ENCODE data around the gene MAG. TPM values are rescaled to one million over a fixed set of nuclear protein-coding genes. Genes with fewer than 3 reads are reported as not detected.

Gene MAG
- not detected in 2 replicates for total RNA-seq (2014; rRNA removed; shearing (Covaris generic))
- 0.13 TPM in 1 of 2 replicates, not detected in the other for polyA plus RNA-seq (2015; cell fraction: cytosol; rRNA removed)
- not detected in 2 replicates for polyA plus RNA-seq (2015; cell fraction: nucleus; rRNA removed)

DNA sequence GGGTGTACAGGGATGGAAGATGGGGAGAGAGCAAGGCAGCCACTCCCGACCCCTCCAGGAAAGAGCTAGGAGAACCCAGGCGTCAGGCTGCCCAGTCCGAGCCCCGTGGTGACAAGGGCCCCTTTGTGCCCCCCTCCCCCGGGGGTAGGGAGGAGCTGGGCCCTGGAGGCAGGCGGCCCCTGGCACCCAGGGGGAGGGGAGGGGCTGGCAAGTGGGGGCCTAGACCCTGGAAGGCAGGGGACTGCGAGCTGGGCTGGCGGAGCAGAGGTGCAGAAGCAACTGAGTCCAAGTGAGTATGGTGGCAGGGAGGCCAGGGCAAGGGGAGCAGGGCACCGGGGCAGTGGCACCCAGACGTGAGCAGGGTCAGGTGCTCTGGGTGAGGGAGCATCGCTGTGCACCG lies at the start of gene MAG:
MAG (plus strand) TSS at position 246 of the 400 bp plus-strand sequence. CDS start 3,248 bp downstream, outside the sequence.
- in situ Hi-C loops (cut with HindIII; ENCODE audit: low pct_unique_long_range_greater_than_20kb, low sequenced_read_pairs) = no loop called here
- DNase-seq (ENCODE audit: low read depth, low spot score) = no peak

GRCh38 chr19:35246466-35247092 lies 45.4 kb upstream of the MAG start:
- no peak for DNase-seq (ENCODE audit: low read depth, low spot score)
- in situ Hi-C loops (cut with HindIII; ENCODE audit: low pct_unique_long_range_greater_than_20kb, low sequenced_read_pairs) = no loop called here

- in situ Hi-C loops (cut with HindIII; ENCODE audit: low pct_unique_long_range_greater_than_20kb, low sequenced_read_pairs) = no loop called here
- no peak for DNase-seq (ENCODE audit: low read depth, low spot score)
These were observed 44.2 kb upstream of the MAG start for GRCh38 chr19:35247526-35248309.

- in situ Hi-C loops (cut with HindIII; ENCODE audit: low pct_unique_long_range_greater_than_20kb, low sequenced_read_pairs) = no loop called here
- no peak for DNase-seq (ENCODE audit: low read depth, low spot score)
These were observed 43.4 kb upstream of the MAG start, which contains the start of gene LSR for GRCh38 chr19:35248310-35249145. TSS of gene LSR (plus strand) at chr19:35249002. CDS start at chr19:35249023, 21 bp downstream.

- in situ Hi-C loops (cut with HindIII; ENCODE audit: low pct_unique_long_range_greater_than_20kb, low sequenced_read_pairs) = no loop called here
- no peak for DNase-seq (ENCODE audit: low read depth, low spot score)
These were observed 42.7 kb upstream of the MAG start for GRCh38 chr19:35249146-35249847.

GRCh38 chr19:35249848-35250711 lies 41.9 kb upstream of the MAG start:
- DNase-seq (ENCODE audit: low read depth, low spot score) = no peak
- in situ Hi-C loops (cut with HindIII; ENCODE audit: low pct_unique_long_range_greater_than_20kb, low sequenced_read_pairs) = no loop called here

DNA sequence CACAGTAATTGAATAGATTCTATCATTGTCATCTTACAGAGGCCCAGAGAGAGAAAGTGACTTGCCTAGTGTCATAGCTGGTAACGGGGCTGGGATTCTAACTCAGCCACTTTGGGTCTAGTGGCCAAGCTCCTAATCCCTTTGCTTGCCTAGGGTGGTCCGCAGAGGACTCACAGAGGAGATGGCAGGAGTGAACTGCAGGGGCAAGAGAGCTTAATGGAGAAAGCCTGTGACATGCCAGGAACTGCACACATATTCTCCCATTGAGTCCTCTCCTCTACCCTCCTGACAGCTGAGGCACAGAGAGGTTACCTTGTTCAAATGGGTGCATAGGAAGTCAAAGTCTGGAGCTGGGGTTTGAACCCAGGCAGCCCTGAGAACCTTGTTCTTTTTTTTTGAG lies 40.5 kb upstream of the MAG start:
- no peak for DNase-seq (ENCODE audit: low read depth, low spot score)
- in situ Hi-C loops (cut with HindIII; ENCODE audit: low pct_unique_long_range_greater_than_20kb, low sequenced_read_pairs) = no loop called here

DNA sequence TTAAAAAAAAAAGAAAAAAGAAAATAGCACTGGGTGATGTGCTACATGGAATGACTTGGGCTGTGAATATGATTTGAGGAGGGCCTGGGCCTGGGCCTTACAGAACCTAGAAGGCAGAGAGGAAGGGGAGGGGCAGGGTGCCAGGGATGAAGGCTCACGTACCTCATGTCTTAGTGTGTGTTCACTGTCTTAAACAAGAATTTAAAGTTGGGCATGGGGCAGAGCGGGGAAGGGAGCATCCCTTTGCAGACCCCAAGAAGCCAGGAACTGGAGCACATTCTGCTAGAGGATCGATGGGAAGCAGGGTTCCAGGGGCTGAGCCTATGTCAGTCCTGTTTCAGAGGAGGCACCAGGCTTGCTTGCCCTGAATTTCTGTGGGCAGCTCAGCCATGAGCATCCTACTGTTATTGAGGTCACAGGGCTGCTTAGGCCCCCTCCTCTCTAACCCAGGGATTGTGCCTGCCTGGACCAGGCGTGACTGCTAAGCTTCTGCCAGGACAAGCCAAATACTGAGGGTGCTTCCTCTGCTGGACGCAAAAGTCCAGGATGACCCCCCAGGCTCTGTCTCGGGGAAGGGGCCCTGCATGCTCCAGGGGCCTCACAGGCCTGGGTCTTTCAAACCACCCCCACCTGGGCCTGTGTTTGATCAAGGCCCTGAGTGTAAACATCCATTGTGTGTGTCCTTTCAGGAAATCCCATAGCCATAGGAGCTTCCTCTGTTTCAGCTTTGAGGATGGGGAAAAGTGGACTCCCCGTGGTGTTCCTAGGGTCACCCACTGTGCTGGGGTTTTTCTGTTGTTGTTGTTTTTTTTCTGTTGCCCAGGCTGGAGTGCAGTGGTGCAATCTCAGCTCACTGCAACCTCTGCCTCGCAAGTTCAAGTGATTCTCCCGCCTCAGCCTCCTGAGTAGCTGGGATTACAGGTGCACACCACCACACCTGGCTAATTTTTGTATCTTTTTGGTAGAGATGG lies 38.4 kb upstream of the MAG start:
- in situ Hi-C loops (cut with HindIII; ENCODE audit: low pct_unique_long_range_greater_than_20kb, low sequenced_read_pairs) = no loop called here

GRCh38 chr19:35254341-35255297 lies 37.3 kb upstream of the MAG start:
- in situ Hi-C loops (cut with HindIII; ENCODE audit: low pct_unique_long_range_greater_than_20kb, low sequenced_read_pairs) = no loop called here
- DNase-seq (ENCODE audit: low read depth, low spot score) = no peak

More for the DNA sequence above, 38.4 kb upstream of the MAG start:
- DNase-seq (ENCODE audit: low read depth, low spot score) = no peak

- no peak for DNase-seq (ENCODE audit: low read depth, low spot score)
- in situ Hi-C loops (cut with HindIII; ENCODE audit: low pct_unique_long_range_greater_than_20kb, low sequenced_read_pairs) = no loop called here
These were observed 35.4 kb upstream of the MAG start for GRCh38 chr19:35256566-35256965.

DNA sequence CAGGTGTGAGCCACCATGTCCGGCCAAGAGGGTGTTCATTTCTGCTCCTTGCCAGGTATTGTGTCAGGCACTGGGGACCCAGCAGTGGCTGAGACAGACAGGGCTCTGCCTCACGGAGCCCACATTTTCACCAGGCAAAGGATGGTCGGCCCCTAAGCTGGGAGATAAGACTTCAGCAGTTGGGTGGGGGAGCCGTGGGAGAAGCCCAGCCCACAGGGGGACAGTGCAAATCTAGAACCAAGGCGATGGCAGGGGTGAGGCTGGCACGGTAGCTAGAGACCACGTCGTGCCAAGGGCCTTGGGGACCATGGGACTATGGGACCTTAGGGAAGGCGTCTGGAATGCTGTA lies 34.9 kb upstream of the MAG start:
- in situ Hi-C loops (cut with HindIII; ENCODE audit: low pct_unique_long_range_greater_than_20kb, low sequenced_read_pairs) = no loop called here
- DNase-seq (ENCODE audit: low read depth, low spot score) = no peak

GRCh38 chr19:35260694-35261304 lies 31.2 kb upstream of the MAG start:
- in situ Hi-C loops (cut with HindIII; ENCODE audit: low pct_unique_long_range_greater_than_20kb, low sequenced_read_pairs) = no loop called here
- DNase-seq (ENCODE audit: low read depth, low spot score) = no peak

DNA sequence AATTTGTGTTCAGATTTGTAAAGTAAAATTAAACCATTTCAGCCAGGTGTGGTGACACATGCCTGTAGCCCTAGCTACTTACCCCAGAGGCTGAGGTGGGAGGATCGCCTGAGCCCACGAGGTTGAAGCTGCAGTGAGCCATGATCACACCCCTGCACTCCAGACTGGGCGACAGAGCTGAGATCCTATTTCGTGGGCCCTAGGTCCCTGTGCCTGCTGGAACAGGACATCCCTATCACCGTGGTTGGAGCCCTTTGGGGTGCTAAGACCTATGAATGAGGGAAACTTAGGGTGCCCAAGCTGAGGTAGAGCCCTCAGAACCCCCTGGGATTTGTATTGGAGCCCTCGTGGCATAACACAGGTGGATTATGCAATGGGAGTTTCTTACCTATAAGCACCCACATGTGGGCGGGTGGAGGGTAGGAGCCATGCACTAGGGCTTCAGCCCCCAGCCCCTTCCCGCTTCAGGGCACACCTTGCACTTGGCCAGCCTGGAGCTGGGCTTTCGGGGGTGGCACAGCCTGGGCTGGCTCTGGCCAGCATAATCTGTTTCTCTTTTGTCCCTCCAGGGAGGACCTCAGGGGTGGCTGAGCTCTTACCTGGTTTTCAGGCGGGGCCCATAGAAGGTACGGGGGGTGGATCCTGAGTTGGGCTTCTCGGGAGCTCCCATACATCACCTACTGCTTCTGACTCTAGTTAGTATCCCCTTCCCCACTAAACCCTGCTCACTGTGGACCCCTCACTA lies 30.4 kb upstream of the MAG start:
- DNase-seq (ENCODE audit: low read depth, low spot score) = no peak
- in situ Hi-C loops (cut with HindIII; ENCODE audit: low pct_unique_long_range_greater_than_20kb, low sequenced_read_pairs) = no loop called here

Measured in SK-MEL-5 (cell line).